SH-SY5Y (cell line): ENCODE results near the gene RHOV.

ENCODE experiments used
- GATA2 ChIP-seq: IDR thresholded peaks from 2 replicates; pipeline ENCODE4 v1.6.1; 2011; ENCODE audit warnings: mild to moderate bottlenecking, low read depth, low read length
- GATA3 ChIP-seq: IDR thresholded peaks from 2 replicates; pipeline ENCODE4 v1.6.1; 2011; ENCODE audit warnings: low read depth, mild to moderate bottlenecking, low read length, moderate library complexity

The RHOV gene

GRCh38 chr15:40893733-40894680 is 20.0 kb upstream of the RHOV start, which contains the start of gene VPS18:
VPS18 (plus strand) TSS chr15:40894450; CDS start chr15:40894769, 319 bp downstream.
- TF ChIP-seq GATA3 (no peak), GATA2 (no peak)

- no peak for TF ChIP-seq GATA2
- TF ChIP-seq GATA3: no peak
These were observed 19.1 kb upstream of the RHOV start for GRCh38 chr15:40893019-40893670.

- TF ChIP-seq GATA2 (no peak), GATA3 (no peak)
These were observed 18.5 kb upstream of the RHOV start for GRCh38 chr15:40892447-40893012.

GRCh38 chr15:40891810-40892446 is 17.9 kb upstream of the RHOV start:
- no peak for TF ChIP-seq GATA3
- no peak for TF ChIP-seq GATA2

- TF ChIP-seq GATA2 (no peak), GATA3 (no peak)
These were observed 17.1 kb upstream of the RHOV start for GRCh38 chr15:40891138-40891537.

GRCh38 chr15:40889112-40889511 is 15.1 kb upstream of the RHOV start:
- TF ChIP-seq GATA3 (no peak), GATA2 (no peak)

GRCh38 chr15:40886586-40886985 is 12.6 kb upstream of the RHOV start:
- no peak for TF ChIP-seq GATA3

GRCh38 chr15:40881351-40881750 is 7.3 kb upstream of the RHOV start:
- no peak for TF ChIP-seq GATA3
- no peak for TF ChIP-seq GATA2

- TF ChIP-seq GATA3 (no peak), GATA2 (no peak)
These were observed 5.6 kb upstream of the RHOV start for GRCh38 chr15:40879609-40880008.

- no peak for TF ChIP-seq GATA3
- no peak for TF ChIP-seq GATA2
These were observed 4.8 kb upstream of the RHOV start for GRCh38 chr15:40878785-40879184.

- no peak for TF ChIP-seq GATA2
- TF ChIP-seq GATA3: no peak
These were observed 3.7 kb upstream of the RHOV start for GRCh38 chr15:40877694-40878093.

GRCh38 chr15:40875991-40876730 is 2.1 kb upstream of the RHOV start:
- TF ChIP-seq GATA3: no peak
- no peak for TF ChIP-seq GATA2
